ENCODE results near the gene NTF4.

GRCh38 chr19:49094505-49095482 lies 30.2 kb upstream of the NTF4 start:
- TF ChIP-seq SP1 (IDR thresholded peaks at IDR 0.05), result no peak
- no peak for TF ChIP-seq FOXM1 (IDR thresholded peaks at IDR 0.05; ENCODE audit: borderline replicate concordance)
- no peak for TF ChIP-seq SUZ12 (IDR thresholded peaks at IDR 0.05)
- TF ChIP-seq FOXA1 (IDR thresholded peaks at IDR 0.05), result no peak
- no peak for TF ChIP-seq HDGF (IDR thresholded peaks at IDR 0.05; ENCODE audit: borderline replicate concordance)
- TF ChIP-seq ZNF384 (IDR thresholded peaks at IDR 0.05), result no peak
- no peak for TF ChIP-seq NFRKB (IDR thresholded peaks at IDR 0.05)
- TF ChIP-seq TARDBP (IDR thresholded peaks at IDR 0.05), result no peak
- TF ChIP-seq, protein P1, sequence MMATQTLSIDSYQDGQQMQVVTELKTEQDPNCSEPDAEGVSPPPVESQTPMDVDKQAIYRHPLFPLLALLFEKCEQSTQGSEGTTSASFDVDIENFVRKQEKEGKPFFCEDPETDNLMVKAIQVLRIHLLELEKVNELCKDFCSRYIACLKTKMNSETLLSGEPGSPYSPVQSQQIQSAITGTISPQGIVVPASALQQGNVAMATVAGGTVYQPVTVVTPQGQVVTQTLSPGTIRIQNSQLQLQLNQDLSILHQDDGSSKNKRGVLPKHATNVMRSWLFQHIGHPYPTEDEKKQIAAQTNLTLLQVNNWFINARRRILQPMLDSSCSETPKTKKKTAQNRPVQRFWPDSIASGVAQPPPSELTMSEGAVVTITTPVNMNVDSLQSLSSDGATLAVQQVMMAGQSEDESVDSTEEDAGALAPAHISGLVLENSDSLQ (IDR thresholded peaks at IDR 0.05), result no peak
